ENCODE measurements around the gene ZNF10.

DNA sequence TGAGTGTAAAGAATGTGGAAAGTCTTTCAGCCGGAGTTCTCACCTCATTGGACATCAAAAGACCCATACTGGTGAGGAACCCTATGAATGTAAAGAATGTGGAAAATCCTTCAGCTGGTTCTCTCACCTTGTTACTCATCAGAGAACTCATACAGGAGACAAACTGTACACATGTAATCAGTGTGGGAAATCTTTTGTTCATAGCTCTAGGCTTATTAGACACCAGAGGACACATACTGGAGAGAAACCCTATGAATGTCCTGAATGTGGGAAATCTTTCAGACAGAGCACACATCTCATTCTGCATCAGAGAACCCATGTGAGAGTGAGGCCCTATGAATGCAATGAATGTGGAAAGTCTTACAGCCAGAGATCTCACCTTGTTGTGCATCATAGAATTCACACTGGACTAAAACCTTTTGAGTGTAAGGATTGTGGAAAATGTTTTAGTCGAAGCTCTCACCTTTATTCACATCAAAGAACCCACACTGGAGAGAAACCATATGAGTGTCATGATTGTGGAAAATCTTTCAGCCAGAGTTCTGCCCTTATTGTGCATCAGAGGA lies 25.8 kb downstream of the ZNF10 start:
- TF ChIP-seq, protein P1, sequence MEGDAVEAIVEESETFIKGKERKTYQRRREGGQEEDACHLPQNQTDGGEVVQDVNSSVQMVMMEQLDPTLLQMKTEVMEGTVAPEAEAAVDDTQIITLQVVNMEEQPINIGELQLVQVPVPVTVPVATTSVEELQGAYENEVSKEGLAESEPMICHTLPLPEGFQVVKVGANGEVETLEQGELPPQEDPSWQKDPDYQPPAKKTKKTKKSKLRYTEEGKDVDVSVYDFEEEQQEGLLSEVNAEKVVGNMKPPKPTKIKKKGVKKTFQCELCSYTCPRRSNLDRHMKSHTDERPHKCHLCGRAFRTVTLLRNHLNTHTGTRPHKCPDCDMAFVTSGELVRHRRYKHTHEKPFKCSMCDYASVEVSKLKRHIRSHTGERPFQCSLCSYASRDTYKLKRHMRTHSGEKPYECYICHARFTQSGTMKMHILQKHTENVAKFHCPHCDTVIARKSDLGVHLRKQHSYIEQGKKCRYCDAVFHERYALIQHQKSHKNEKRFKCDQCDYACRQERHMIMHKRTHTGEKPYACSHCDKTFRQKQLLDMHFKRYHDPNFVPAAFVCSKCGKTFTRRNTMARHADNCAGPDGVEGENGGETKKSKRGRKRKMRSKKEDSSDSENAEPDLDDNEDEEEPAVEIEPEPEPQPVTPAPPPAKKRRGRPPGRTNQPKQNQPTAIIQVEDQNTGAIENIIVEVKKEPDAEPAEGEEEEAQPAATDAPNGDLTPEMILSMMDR (IDR thresholded peaks at IDR 0.05; ENCODE audit: low read depth, low read length, poor library complexity, severe bottlenecking) = no peak
- no peak for TF ChIP-seq EZH2phosphoT487 (IDR thresholded peaks at IDR 0.05; ENCODE audit: borderline replicate concordance, low read length)
